Neutrophil (primary cell): ENCODE measurements around the gene NTM.

ENCODE experiments used
- H3K27ac ChIP-seq: fragments of 200-600 bp; sonication (generic); 2 replicates; pipeline ENCODE4 v1.5.1; 2016; ENCODE audit warnings: mild to moderate bottlenecking, moderate library complexity
- H3K27me3 ChIP-seq: fragments of 200-600 bp; sonication (generic); 2 replicates; pipeline ENCODE4 v1.6.0; 2016; ENCODE audit warnings: mild to moderate bottlenecking
- H3K36me3 ChIP-seq: fragments of 200-600 bp; sonication (generic); 2 replicates; pipeline ENCODE4 v1.5.1; 2017
- H3K4me1 ChIP-seq, 2 experiments: fragments of 200-600 bp in 1 of 2; sonication (generic) in 1 of 2; 1 replicate in 1 of 2; 2 replicates in 1 of 2; pipeline versions ENCODE4 v1.5.1 to v1.6.1; 2013 to 2016; ENCODE audit warnings: low read depth in 1 of 2, low read length in 1 of 2, mild to moderate bottlenecking in 1 of 2, moderate library complexity in 1 of 2; ENCODE audit not compliant: control insufficient read depth in 1 of 2, insufficient read depth in 1 of 2
- H3K4me3 ChIP-seq, 2 experiments: fragments of 200-600 bp in 1 of 2; sonication (generic) in 1 of 2; 1 replicate in 1 of 2; 2 replicates in 1 of 2; pipeline ENCODE4 v1.5.1; 2013 to 2016; ENCODE audit warnings: low read depth in 1 of 2, low read length in 1 of 2, mild to moderate bottlenecking in 1 of 2, moderate library complexity in 1 of 2
- H3K9me3 ChIP-seq: fragments of 200-600 bp; sonication (generic); 2 replicates; pipeline ENCODE4 v1.5.1; 2016
- CTCF ChIP-seq: fragments of 200-600 bp; sonication (generic); IDR thresholded peaks from 2 replicates; pipeline ENCODE4 v1.5.1; 2016; ENCODE audit warnings: antibody characterized with exemption

Gene NTM

DNA sequence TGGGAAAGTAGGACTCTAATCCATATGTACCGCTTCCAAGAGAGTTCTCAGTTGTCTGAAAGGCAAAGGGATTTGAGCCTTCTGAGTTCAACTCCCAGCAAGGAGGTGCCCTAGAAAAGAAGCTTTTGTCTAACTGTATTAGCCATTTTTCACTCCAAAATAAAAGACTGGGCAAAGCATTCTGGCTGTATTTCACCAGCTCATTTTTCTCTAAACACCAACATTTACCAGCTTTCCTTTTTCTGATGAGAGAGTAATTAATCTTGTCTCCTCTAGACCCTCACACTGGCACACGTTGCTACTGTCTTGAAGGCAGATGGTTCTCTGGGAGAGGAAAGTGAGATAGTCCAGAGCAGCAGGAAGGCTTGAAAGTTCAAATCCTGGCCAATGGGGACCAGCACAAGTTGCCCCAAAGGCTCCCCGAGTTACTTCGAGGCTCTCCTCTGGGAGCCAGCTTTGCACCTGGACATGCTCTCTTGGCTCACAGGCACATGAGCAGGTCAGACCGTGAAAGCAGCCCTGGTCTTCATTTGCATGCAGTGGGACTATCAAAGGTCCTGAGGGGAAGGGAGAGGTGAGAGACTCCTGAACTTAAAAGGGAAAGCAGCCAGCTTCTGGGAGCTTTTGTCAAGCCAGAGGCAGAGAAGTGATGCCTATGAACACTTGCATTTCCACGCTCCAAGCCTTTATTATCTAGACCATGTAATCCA, 100.0 kb downstream of the NTM start:
- no peak overlapping the region for H3K4me3 ChIP-seq
- H3K9me3 ChIP-seq: no peaks in the 10 kb centered on the region
- TF ChIP-seq CTCF: no peak
- H3K27ac ChIP-seq: no peak overlapping the region
- peaks cover 29% of the 10 kb centered on the region for H3K27me3 ChIP-seq
- H3K4me1 ChIP-seq: no peaks in the 10 kb centered on the region
- no peaks in the 10 kb centered on the region for H3K36me3 ChIP-seq

- Histone ChIP-seq H3K27ac (no peak overlapping the region), H3K27me3 (peaks cover 19% of the 10 kb centered on the region)
- TF ChIP-seq CTCF: no peak
Measured at GRCh38 chr11:131471976-131472375, 101.6 kb downstream of the NTM start.

DNA sequence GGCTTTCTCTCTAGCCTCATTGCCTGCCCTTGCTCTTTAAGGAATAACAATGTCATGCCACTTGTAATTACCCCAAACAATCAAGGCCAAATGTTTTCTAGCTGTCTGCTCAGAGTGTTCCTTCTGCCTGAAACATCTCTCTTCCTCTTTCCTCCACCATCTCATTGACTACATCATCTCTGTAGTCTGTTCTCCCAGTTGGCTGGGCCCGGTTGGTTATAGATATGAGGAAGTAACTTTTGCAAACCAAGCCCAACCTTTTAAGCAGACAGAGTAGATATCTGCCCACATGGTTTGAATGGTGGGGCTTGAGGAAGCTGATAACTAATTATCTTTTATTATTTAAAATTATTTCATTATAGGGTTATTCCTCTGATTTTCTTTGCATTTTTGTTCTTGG, 104.5 kb downstream of the NTM start:
- H3K4me1 ChIP-seq: no peaks in the 10 kb centered on the region
- H3K9me3 ChIP-seq: no peaks in the 10 kb centered on the region
- H3K27me3 ChIP-seq: peaks cover 19% of the 10 kb centered on the region
- H3K4me3 ChIP-seq: no peak overlapping the region
- H3K27ac ChIP-seq: no peak overlapping the region
- TF ChIP-seq CTCF: no peak
- no peaks in the 10 kb centered on the region for H3K36me3 ChIP-seq

More at GRCh38 chr11:131471976-131472375, 101.6 kb downstream of the NTM start:
- H3K36me3 ChIP-seq: no peaks in the 10 kb centered on the region
- no peaks in the 10 kb centered on the region for H3K4me1 ChIP-seq
- H3K4me3 ChIP-seq: no peak overlapping the region
- no peaks in the 10 kb centered on the region for H3K9me3 ChIP-seq

- peaks cover 9% of the 10 kb centered on the region for H3K27me3 ChIP-seq
- no peak for TF ChIP-seq CTCF
- no peaks in the 10 kb centered on the region for H3K36me3 ChIP-seq
- H3K4me1 ChIP-seq: no peaks in the 10 kb centered on the region
- H3K27ac ChIP-seq: no peak overlapping the region
- H3K9me3 ChIP-seq: no peaks in the 10 kb centered on the region
- no peak overlapping the region for H3K4me3 ChIP-seq
Measured at GRCh38 chr11:131476266-131476665, 105.9 kb downstream of the NTM start.

- H3K4me3 ChIP-seq: no peak overlapping the region
- no peaks in the 10 kb centered on the region for H3K27me3 ChIP-seq
- no peaks in the 10 kb centered on the region for H3K9me3 ChIP-seq
- H3K27ac ChIP-seq: no peak overlapping the region
- no peak for TF ChIP-seq CTCF
- no peaks in the 10 kb centered on the region for H3K36me3 ChIP-seq
- H3K4me1 ChIP-seq: no peaks in the 10 kb centered on the region
Measured at GRCh38 chr11:131478341-131478740, 107.9 kb downstream of the NTM start.
